Measurements from ENCODE around the gene EXOC2. TPM values are rescaled to one million over a fixed set of nuclear protein-coding genes. Genes with fewer than 3 reads are reported as not detected.
A peak's percentile ranks its signal among the peaks of the same experiment; 100 is the strongest.

EXOC2 gene
- total RNA-seq, 1 donor from 2014 or later: 29.8 TPM

DNA sequence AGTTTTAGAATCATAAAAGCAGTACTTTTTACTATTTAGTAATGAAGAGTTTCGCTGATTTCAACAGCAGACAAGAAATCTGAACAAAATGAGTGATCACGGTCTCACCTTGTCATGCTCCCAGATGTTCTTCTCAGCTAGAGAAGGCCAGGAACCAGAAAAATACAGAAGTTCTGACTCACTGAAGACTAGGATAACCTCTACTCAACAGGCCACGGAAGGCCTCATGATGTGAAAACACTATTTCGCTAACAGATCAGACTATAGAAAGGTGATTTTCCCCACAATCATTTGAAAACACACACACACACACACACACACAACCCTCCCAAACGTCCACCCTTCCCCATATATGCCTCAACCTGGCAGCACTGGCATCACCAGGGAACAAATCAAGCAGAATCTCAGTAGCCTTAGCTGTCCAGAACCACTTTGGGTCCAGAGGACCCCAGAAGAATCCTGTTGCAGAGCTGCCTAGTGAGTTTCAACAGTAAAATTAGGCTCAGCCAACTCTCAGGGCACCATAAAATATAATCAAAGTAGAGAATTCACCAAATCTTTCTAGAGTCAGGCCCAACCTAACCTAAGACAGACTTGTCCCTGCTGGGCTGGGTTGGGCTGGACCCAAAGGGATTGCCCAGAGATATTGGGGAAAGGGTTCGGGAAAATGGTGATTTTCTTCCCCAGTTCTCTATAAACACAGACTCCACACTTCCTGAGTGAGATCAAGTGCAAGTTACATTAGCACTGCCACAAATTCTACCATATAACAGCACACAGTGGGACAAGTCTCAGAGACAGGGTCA, 7.9 kb downstream of the EXOC2 start:
- H3K4me1 Mint-ChIP-seq: peaks cover 38% of the 10 kb centered on the region
- POLR2A ChIA-PET: interaction anchor here (1.5 kb wide), 1 partner anchor 8 kb away, joined by 7 read pairs; the partner anchor contains the start of gene EXOC2

DNA sequence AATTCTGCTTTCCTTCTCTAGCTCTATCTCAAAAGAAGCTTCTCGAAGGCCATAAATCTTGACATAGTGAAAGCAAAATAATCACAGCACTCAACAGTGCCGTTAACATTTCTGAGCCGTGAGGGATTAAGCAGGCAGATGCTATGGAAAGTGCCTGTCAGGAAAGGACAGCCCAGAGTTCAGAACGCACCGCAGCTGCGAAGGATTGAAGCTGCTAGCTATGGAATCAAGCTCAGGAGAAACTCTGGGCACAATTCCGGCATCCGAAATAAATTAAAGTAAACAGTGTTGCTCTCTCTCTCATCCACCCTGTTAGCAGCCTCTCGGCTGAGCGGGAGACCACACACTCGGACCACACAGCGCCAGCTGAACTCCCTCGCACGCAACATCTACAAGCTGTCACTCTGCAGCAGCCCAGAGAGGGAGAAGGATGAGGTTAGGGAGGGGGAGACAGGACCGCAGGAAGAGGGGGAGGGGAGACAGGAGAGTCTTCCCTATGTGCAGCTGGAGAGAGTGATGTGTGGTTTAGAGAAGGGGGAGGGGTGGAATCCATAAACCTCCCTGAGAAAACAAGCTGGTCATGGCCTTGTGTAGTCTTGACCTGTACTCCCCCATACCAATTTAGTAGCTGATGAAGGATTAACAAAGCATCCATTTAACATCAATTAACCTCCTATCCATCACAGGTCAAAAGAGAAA, 9.0 kb downstream of the EXOC2 start:
- CTCF ChIA-PET: no interaction called here
- Mint-ChIP-seq H3K9me3 (no peaks in the 10 kb centered on the region), H3K4me3 (no peak overlapping the region), H3K4me1 (peaks cover 33% of the 10 kb centered on the region), H3K27ac (no peak overlapping the region), H3K36me3 (ENCODE audit: low read depth) (peaks cover 16% of the 10 kb centered on the region), H3K27me3 (no peaks in the 10 kb centered on the region)
- POLR2A ChIA-PET: interaction anchor here (1.5 kb wide), 1 partner anchor 9 kb away, joined by 7 read pairs; the partner anchor contains the start of gene EXOC2
- intact Hi-C loops (cut with micrococcal nuclease): no loop called here
- DNase-seq (no peak), ATAC-seq (ENCODE audit: low read depth) (no peak)
- TF ChIP-seq, protein P1, sequence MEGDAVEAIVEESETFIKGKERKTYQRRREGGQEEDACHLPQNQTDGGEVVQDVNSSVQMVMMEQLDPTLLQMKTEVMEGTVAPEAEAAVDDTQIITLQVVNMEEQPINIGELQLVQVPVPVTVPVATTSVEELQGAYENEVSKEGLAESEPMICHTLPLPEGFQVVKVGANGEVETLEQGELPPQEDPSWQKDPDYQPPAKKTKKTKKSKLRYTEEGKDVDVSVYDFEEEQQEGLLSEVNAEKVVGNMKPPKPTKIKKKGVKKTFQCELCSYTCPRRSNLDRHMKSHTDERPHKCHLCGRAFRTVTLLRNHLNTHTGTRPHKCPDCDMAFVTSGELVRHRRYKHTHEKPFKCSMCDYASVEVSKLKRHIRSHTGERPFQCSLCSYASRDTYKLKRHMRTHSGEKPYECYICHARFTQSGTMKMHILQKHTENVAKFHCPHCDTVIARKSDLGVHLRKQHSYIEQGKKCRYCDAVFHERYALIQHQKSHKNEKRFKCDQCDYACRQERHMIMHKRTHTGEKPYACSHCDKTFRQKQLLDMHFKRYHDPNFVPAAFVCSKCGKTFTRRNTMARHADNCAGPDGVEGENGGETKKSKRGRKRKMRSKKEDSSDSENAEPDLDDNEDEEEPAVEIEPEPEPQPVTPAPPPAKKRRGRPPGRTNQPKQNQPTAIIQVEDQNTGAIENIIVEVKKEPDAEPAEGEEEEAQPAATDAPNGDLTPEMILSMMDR (IDR thresholded peaks at IDR 0.05): no peak

More for the DNA sequence above, 7.9 kb downstream of the EXOC2 start:
- DNase-seq (no peak), ATAC-seq (ENCODE audit: low read depth) (peak; percentile 31)
- H3K36me3 Mint-ChIP-seq (ENCODE audit: low read depth): peaks cover 18% of the 10 kb centered on the region
- H3K4me3 Mint-ChIP-seq: peak overlapping the region; percentile 42
- no peaks in the 10 kb centered on the region for H3K9me3 Mint-ChIP-seq
- H3K27me3 Mint-ChIP-seq: no peaks in the 10 kb centered on the region
- peak overlapping the region; percentile 65 for H3K27ac Mint-ChIP-seq
- intact Hi-C loops (cut with micrococcal nuclease): no loop called here
- CTCF ChIA-PET: no interaction called here
- TF ChIP-seq, protein P1 (IDR thresholded peaks at IDR 0.05): no peak

GRCh38 chr6:680666-681340, 12.1 kb downstream of the EXOC2 start:
- H3K27ac Mint-ChIP-seq: no peak overlapping the region

GRCh38 chr6:680251-680650, 12.7 kb downstream of the EXOC2 start:
- H3K4me3 Mint-ChIP-seq: no peak overlapping the region
- no peaks in the 10 kb centered on the region for H3K9me3 Mint-ChIP-seq
- no peaks in the 10 kb centered on the region for H3K27me3 Mint-ChIP-seq
- CTCF ChIA-PET: no interaction called here
- DNase-seq: no peak
- ATAC-seq (ENCODE audit: low read depth): no peak
- peaks cover 29% of the 10 kb centered on the region for H3K4me1 Mint-ChIP-seq
- H3K27ac Mint-ChIP-seq: no peak overlapping the region
- TF ChIP-seq, protein P1 (IDR thresholded peaks at IDR 0.05): no peak
- POLR2A ChIA-PET: no interaction called here
- H3K36me3 Mint-ChIP-seq (ENCODE audit: low read depth): peaks cover 13% of the 10 kb centered on the region
- intact Hi-C loops (cut with micrococcal nuclease): no loop called here

More at GRCh38 chr6:680666-681340, 12.1 kb downstream of the EXOC2 start:
- no peaks in the 10 kb centered on the region for H3K9me3 Mint-ChIP-seq
- no peak for DNase-seq
- no peak for ATAC-seq (ENCODE audit: low read depth)
- H3K4me3 Mint-ChIP-seq: no peak overlapping the region
- ChIA-PET CTCF (no interaction called here), POLR2A (no interaction called here)
- TF ChIP-seq, protein P1 (IDR thresholded peaks at IDR 0.05): no peak
- peaks cover 33% of the 10 kb centered on the region for H3K4me1 Mint-ChIP-seq
- H3K36me3 Mint-ChIP-seq (ENCODE audit: low read depth): peaks cover 16% of the 10 kb centered on the region
- H3K27me3 Mint-ChIP-seq: no peaks in the 10 kb centered on the region
- intact Hi-C loops (cut with micrococcal nuclease): no loop called here

GRCh38 chr6:679282-679681, 13.7 kb downstream of the EXOC2 start:
- H3K27ac Mint-ChIP-seq: no peak overlapping the region
- POLR2A ChIA-PET: no interaction called here
- H3K9me3 Mint-ChIP-seq: no peaks in the 10 kb centered on the region
- DNase-seq (no peak), ATAC-seq (ENCODE audit: low read depth) (no peak)
- TF ChIP-seq, protein P1 (IDR thresholded peaks at IDR 0.05): no peak
- no peaks in the 10 kb centered on the region for H3K27me3 Mint-ChIP-seq
- no peak overlapping the region for H3K4me3 Mint-ChIP-seq
- CTCF ChIA-PET: no interaction called here
- H3K4me1 Mint-ChIP-seq: peaks cover 28% of the 10 kb centered on the region
- H3K36me3 Mint-ChIP-seq (ENCODE audit: low read depth): peaks cover 9% of the 10 kb centered on the region
- intact Hi-C loops (cut with micrococcal nuclease): no loop called here
